Activated naive CD8-positive, alpha-beta T cell treated with anti-CD3 and anti-CD28 coated beads, Interleukin-2, amount 50 U/mL, for 24 hours (primary cell): ENCODE results near the gene MORC3.
"Not testable (repeated sequence)": the region's sequence is repeated elsewhere in the genome, so short reads cannot be mapped to it uniquely, and the experiment has no call there.

Source experiments
- ATAC-seq: fragments of 150-1000 bp; cut with Tn5 transposase; one replicate; pipeline ENCODE4 v1.10.0; 2021
- DNase-seq: peaks from one replicate; pipeline ENCODE4 v3.0.0; 2021
- H3K27ac Mint-ChIP-seq: one replicate; pipeline ENCODE4 v1.8.0; 2021; ENCODE audit warnings: mild to moderate bottlenecking, mixed read lengths
- H3K27me3 Mint-ChIP-seq: one replicate; pipeline ENCODE4 v1.8.0; 2021; ENCODE audit warnings: mixed read lengths
- H3K36me3 Mint-ChIP-seq: one replicate; pipeline ENCODE4 v1.8.0; 2021; ENCODE audit warnings: low read depth, mixed read lengths
- H3K4me1 Mint-ChIP-seq: one replicate; pipeline ENCODE4 v1.8.0; 2021; ENCODE audit warnings: mixed read lengths
- H3K4me3 Mint-ChIP-seq: one replicate; pipeline ENCODE4 v1.8.0; 2021; ENCODE audit warnings: mild to moderate bottlenecking, moderate library complexity, mixed read lengths
- H3K9me3 Mint-ChIP-seq: one replicate; pipeline ENCODE4 v1.8.0; 2021; ENCODE audit warnings: mixed read lengths

MORC3 gene

DNA sequence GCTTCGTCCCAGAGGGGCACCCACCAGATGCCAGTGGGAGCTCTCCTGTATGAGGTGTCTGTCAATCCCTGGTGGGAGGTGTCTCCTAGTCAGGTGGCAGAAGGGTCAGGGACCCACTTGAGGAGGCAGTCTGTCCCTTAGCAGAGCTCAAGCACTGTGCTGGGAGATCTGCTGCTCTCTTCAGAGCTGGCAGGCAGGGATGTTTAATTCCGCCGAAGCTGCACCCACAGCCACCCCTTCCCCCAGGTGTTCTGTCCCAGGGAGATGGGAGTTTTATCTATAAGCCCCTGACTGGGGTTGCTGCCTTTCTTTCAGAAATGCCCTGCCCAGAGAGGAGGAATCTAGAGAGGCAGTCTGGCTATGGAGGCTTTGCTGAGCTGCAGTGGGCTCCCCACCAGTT lies 4.0 kb upstream of the MORC3 start:
- H3K4me1 Mint-ChIP-seq, result peaks cover 13% of the 10 kb centered on the region
- H3K9me3 Mint-ChIP-seq, H3K27ac Mint-ChIP-seq, H3K36me3 Mint-ChIP-seq, ATAC-seq, DNase-seq, H3K4me3 Mint-ChIP-seq, H3K27me3 Mint-ChIP-seq: not testable (repeated sequence)

DNA sequence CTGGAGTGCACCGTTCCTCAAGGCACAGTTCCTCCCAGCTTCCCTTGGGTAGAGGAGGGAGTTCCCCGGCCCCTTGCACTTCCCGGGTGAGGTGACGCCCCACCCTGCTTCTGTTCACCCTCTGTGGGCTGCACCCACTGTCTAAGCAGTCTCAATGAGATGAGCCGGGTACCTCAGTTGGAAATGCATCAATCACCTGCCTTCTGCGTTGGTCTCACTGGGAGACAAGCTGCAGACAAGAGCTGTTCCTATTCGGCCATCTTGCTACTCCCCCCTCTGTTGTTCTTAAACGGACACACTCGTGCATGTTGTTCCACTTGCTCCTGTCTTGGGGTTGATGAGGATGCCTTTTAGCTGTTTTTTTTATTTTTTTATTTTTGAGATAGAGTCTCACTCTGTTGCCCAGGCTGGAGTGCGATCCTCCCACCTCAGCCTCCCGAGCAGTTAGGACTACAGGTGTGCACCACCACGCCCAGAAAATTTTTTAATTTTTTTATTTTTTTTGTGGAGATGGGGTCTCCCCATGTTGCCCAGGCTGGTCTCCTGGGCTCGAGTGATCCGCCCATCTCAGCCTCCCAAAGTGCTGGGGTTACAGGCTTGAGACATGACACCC lies 3.0 kb upstream of the MORC3 start:
- DNase-seq (no peak), ATAC-seq (no peak)
- H3K4me3 Mint-ChIP-seq, result no peak overlapping the region
- peaks cover 4% of the 10 kb centered on the region for H3K9me3 Mint-ChIP-seq
- H3K27ac Mint-ChIP-seq, result no peak overlapping the region
- no peaks in the 10 kb centered on the region for H3K27me3 Mint-ChIP-seq
- no peaks in the 10 kb centered on the region for H3K36me3 Mint-ChIP-seq
- peaks cover 20% of the 10 kb centered on the region for H3K4me1 Mint-ChIP-seq

DNA sequence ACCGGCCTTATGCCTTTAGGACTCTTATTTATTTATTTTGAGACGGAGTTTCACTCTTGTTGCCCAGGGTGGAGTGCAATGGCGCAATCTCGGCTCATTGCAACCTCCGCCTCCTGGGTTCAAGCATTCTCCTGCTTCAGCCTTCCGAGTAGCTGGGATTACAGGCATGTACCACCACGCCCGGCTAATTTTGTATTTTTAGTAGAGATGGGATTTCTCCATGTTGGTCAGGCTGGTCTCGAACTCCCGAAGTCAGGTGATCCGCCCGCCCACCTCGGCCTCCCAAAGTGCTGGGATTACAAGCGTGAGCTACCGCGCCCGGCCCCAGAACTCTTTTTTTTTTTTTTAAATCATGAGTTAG lies 611 bp upstream of the MORC3 start:
- not testable (repeated sequence) for H3K27me3 Mint-ChIP-seq, ATAC-seq, H3K9me3 Mint-ChIP-seq, DNase-seq
- peaks cover 41% of the 10 kb centered on the region for H3K4me1 Mint-ChIP-seq
- peak overlapping the region; percentile 94 for H3K27ac Mint-ChIP-seq
- peaks cover 14% of the 10 kb centered on the region for H3K36me3 Mint-ChIP-seq
- peak overlapping the region; percentile 94 for H3K4me3 Mint-ChIP-seq

DNA sequence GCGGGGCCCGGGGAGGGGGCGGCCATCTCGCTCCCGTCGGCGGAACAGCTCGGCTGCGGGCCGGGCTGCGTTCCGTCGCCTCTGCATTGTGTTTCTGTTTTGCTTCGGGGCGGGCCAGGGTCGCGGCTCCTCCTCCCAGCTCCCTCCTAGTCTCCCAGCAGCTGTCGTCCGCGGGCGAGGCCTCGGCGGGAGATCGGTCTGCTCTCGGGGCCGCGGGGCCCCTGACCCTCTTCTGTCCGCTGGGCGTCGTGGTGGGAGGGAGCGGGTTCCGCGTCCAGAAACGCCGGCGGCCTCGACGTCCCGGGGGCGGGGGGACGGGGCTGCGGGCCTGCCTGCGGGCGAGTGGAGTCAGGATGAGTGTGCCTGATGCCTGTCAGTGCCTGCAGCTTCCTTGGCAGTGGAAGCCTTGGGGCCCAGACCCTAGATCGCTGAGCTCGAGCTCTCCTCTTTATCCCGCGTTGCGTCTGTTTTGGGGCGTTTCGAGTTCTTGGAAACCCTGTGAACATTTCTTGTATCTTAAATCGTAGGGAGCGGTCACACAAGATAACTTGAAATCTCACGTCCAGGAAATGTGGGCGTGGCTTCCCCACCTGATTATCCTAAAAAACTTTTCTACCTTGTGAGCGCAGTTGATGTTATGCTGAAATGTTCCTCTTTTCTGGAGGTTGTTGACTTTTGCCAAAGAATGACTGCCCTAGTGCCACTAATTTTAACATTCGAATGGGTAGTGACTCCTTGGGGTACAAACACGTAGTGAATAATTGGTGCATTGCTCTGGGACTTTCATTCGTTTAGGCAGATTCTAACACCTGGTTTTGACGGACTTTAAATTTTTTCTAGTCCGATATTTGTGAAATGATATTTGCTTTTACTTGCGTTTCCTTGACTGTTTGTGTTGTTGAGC lies 676 bp downstream of the MORC3 start:
- Mint-ChIP-seq H3K27me3 (no peaks in the 10 kb centered on the region), H3K9me3 (peaks cover 4% of the 10 kb centered on the region), H3K36me3 (peaks cover 23% of the 10 kb centered on the region), H3K4me1 (peaks cover 48% of the 10 kb centered on the region), H3K4me3 (peak overlapping the region; percentile 94), H3K27ac (peak overlapping the region; percentile 97)
- ATAC-seq, result peak; percentile 59
- peak; percentile 70 for DNase-seq

DNA sequence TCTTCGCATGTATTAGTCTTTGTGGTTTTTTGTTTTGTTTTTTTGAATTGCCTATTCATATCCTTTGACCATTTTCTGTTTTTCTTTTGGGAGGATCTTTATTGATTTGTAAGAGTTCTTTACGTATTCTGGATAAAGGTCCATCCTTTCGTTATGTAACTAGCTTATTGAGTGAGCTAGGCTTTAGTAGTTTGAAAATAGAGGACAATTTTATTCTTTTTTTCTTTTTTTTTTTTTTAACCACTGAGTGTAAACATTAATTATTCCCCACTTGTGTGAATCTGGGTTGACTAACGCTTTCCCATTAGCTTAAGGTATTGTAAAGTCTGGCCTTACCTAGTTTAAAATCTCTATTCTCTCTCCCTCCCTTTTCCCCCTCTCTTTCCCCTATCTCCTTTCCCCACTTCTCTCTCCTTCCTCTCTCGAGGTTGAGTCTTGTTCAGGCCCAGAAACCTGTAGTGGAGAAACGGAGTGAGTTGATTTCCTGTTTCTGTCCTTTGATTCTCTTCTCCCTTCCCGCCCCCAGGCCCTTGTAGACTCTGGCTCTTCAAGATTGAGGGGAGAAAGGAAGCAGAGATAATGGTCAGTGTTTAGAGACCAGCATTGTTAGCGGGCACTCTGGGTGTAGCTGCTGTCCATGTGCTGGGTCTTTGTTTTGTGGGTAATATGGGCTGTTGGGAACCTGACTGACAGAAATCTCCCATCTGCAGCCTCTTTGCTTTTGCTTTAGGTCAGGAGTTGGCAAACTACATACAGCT lies 1.5 kb downstream of the MORC3 start:
- H3K36me3 Mint-ChIP-seq, result peaks cover 23% of the 10 kb centered on the region
- peaks cover 4% of the 10 kb centered on the region for H3K9me3 Mint-ChIP-seq
- peak overlapping the region; percentile 94 for H3K4me3 Mint-ChIP-seq
- H3K4me1 Mint-ChIP-seq, result peaks cover 48% of the 10 kb centered on the region
- DNase-seq, result no peak
- peak overlapping the region; percentile 97 for H3K27ac Mint-ChIP-seq
- no peak for ATAC-seq
- H3K27me3 Mint-ChIP-seq, result no peaks in the 10 kb centered on the region

DNA sequence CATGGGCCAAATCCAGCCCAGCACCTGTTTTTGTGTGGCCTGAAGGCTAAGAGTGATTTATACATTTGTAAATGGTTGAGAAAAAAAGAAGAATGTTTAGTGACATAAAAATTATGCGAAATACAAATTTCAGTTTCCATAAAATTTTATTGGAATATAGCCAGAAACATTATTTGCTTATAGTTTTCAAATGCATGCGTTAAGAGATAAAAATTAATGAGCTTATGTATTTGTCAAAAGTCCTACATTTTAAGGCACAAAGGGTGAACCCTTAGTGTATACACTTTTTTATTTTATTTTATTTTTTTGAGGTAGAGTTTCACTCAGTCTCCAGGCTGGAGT lies 2.1 kb downstream of the MORC3 start:
- ATAC-seq (no peak), DNase-seq (no peak)
- no peaks in the 10 kb centered on the region for H3K27me3 Mint-ChIP-seq
- peaks cover 4% of the 10 kb centered on the region for H3K9me3 Mint-ChIP-seq
- H3K36me3 Mint-ChIP-seq, result peaks cover 23% of the 10 kb centered on the region
- peaks cover 49% of the 10 kb centered on the region for H3K4me1 Mint-ChIP-seq
- peak overlapping the region; percentile 94 for H3K4me3 Mint-ChIP-seq
- peak overlapping the region; percentile 97 for H3K27ac Mint-ChIP-seq

DNA sequence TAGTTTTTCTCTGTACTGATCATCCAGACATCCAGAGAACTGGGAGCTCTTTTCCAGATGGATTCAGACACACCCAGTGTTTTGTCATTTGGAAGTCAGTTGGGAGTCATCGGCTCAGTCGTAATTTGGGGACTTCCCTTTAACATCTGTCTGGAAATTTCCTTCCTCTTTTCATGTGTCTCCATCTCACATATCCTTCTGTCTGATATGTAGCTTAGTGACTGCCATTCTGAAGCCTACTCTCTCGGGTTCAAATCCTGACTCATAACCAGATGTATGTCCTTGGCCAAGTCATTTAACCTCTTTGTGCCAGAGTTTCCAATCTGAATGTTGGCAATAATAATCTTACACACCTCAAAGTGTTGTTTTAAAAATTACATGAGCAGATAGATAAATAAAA lies 3.0 kb downstream of the MORC3 start:
- Mint-ChIP-seq H3K27me3 (no peaks in the 10 kb centered on the region), H3K36me3 (peaks cover 23% of the 10 kb centered on the region), H3K9me3 (no peaks in the 10 kb centered on the region), H3K4me3 (peak overlapping the region; percentile 48), H3K27ac (peak overlapping the region; percentile 78), H3K4me1 (peaks cover 52% of the 10 kb centered on the region)
- ATAC-seq (no peak), DNase-seq (no peak)

DNA sequence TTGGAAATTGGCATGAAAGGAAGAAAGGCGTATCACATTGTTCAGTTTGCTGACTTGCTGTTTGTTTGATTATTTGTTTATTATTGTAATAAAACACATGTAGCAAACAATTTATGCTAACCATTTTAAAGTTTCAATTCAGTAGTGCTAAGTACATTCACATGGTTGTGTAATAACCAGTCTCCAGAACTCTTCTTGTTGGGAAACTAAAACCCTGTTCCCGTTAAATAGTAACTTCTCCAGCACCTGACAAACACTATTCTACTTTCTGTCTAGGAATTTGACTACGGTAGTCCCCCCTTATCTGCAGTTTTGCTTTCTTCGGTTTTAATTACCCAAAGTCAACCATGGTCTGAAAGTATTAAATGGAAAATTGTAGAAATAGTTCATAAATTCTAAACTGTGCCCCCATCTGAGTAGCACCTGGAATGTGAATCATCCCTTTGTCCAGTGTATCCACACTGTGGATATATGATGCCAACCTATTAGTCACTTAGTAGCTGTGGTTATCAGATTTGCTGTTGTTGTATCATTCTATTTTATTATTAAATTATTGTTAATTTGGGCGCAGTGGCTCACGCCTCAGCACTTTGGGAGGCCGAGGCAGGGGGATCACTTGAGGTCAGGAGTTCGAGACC lies 5.5 kb downstream of the MORC3 start:
- Mint-ChIP-seq H3K4me3 (no peak overlapping the region), H3K4me1 (peaks cover 62% of the 10 kb centered on the region), H3K9me3 (no peaks in the 10 kb centered on the region), H3K36me3 (peaks cover 23% of the 10 kb centered on the region), H3K27me3 (no peaks in the 10 kb centered on the region), H3K27ac (no peak overlapping the region)
- no peak for DNase-seq
- ATAC-seq, result no peak

DNA sequence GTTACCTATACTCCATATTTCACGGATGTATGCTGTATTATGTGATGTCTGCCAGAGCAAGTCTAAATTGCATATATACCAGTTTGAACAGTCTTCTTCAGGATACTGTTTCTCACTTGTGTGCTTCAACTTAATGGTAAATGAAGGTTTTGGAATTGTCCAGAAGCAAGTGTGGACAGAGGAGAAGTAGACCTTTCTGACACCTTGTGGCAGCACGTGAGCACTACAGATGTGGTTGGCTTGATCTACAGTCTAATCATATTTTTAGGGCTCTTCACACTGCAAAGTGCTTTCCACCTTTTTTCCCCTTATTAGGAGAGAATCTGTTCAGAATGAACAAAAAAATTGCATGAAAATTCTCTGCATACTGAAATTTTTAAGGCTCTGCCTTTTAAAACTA lies 10.9 kb downstream of the MORC3 start:
- H3K27me3 Mint-ChIP-seq, result no peaks in the 10 kb centered on the region
- DNase-seq (peak; percentile 34), ATAC-seq (peak; percentile 73)
- peaks cover 36% of the 10 kb centered on the region for H3K4me1 Mint-ChIP-seq
- H3K4me3 Mint-ChIP-seq, result no peak overlapping the region
- peaks cover 7% of the 10 kb centered on the region for H3K36me3 Mint-ChIP-seq
- peak overlapping the region; percentile 37 for H3K27ac Mint-ChIP-seq
- no peaks in the 10 kb centered on the region for H3K9me3 Mint-ChIP-seq

DNA sequence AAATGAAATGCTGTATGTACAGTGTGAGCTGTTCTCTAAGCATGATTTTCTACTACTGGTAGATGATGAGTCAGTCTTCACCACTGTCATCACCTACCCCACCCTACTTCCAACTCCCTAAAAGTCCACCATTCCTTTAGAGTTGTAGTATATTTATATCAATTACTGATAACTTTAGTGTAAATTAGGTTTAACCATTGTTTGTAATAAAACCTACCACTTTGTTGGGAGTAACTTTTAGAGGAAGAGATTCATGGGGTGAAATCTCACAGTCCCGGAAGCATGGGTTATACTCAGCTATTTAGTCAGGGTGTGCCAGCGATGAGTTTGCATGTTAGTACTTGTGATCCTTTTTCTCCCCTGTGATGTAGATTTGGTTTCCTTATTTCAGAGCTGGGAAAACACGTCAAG lies 17.1 kb downstream of the MORC3 start:
- H3K4me3 Mint-ChIP-seq, result no peak overlapping the region
- H3K9me3 Mint-ChIP-seq, result no peaks in the 10 kb centered on the region
- peaks cover 8% of the 10 kb centered on the region for H3K4me1 Mint-ChIP-seq
- no peaks in the 10 kb centered on the region for H3K27me3 Mint-ChIP-seq
- ATAC-seq (no peak), DNase-seq (no peak)
- no peak overlapping the region for H3K27ac Mint-ChIP-seq
- H3K36me3 Mint-ChIP-seq, result peaks cover 31% of the 10 kb centered on the region

DNA sequence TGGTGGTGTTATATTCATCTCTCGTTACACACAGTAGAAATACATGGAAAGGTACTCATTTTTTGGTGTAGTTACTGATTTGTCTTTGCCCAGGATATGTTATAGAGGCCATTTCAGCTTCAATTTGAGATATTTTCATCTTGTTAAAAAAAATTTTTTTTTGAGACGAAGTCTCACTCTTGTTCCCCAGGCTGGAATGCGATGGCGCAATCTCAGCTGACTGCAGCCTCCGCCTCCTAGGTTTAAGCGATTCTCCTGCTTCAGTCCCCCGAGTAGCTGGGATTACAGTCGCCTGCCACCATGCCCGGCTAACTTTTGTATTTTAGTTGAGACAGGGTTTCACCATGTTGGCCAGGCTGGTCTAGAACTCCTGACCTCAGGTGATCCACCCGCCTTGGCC lies 19.0 kb downstream of the MORC3 start:
- Mint-ChIP-seq H3K4me1 (peaks cover 6% of the 10 kb centered on the region), H3K9me3 (no peaks in the 10 kb centered on the region), H3K27ac (no peak overlapping the region), H3K27me3 (no peaks in the 10 kb centered on the region), H3K36me3 (peaks cover 31% of the 10 kb centered on the region), H3K4me3 (no peak overlapping the region)
- no peak for DNase-seq
- no peak for ATAC-seq

DNA sequence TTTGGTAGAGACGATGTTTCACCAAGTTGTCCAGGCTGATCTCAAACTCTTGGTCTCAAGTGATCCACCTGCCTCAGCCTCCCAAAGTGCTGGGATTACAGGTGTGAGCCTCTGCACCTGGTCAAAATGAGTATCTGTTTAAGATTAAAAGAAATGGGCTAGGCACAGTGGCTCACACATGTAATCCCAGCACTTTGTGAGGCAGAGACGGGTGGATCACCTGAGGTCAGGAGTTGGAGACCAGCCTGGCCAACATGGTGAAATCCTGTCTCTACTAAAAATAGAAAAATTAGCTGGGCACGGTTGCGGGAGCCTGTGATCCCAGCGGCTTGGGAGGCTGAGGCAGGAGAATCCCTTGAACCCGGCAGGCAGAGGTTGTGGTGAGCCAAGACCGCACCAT lies 22.6 kb downstream of the MORC3 start:
- DNase-seq, H3K27ac Mint-ChIP-seq, H3K4me3 Mint-ChIP-seq, H3K4me1 Mint-ChIP-seq, H3K9me3 Mint-ChIP-seq, H3K27me3 Mint-ChIP-seq, ATAC-seq: not testable (repeated sequence)
- H3K36me3 Mint-ChIP-seq, result peaks cover 26% of the 10 kb centered on the region

DNA sequence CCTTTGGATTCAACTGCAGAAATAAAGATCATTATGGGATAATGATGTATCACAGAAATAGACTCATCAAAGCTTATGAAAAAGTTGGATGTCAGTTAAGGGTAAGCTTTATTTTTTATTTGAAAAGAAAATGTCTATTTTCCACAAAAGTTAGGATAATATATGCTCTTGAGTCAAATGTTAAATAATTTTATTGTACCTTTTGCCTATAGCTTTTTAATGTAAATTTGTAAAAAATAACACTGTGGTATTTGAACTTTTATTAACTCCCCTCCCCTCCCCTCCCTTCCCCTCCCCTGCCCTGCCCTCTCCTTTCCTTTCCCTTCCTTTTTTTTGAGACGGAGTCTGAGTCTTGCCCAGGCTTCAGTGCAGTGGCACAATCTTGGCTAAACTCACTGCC lies 24.9 kb downstream of the MORC3 start:
- H3K4me1 Mint-ChIP-seq, result peaks cover 2% of the 10 kb centered on the region
- H3K4me3 Mint-ChIP-seq, result no peak overlapping the region
- no peak for ATAC-seq
- H3K36me3 Mint-ChIP-seq, result peaks cover 22% of the 10 kb centered on the region
- DNase-seq, result no peak
- no peaks in the 10 kb centered on the region for H3K27me3 Mint-ChIP-seq
- H3K9me3 Mint-ChIP-seq, result no peaks in the 10 kb centered on the region
- H3K27ac Mint-ChIP-seq, result no peak overlapping the region

DNA sequence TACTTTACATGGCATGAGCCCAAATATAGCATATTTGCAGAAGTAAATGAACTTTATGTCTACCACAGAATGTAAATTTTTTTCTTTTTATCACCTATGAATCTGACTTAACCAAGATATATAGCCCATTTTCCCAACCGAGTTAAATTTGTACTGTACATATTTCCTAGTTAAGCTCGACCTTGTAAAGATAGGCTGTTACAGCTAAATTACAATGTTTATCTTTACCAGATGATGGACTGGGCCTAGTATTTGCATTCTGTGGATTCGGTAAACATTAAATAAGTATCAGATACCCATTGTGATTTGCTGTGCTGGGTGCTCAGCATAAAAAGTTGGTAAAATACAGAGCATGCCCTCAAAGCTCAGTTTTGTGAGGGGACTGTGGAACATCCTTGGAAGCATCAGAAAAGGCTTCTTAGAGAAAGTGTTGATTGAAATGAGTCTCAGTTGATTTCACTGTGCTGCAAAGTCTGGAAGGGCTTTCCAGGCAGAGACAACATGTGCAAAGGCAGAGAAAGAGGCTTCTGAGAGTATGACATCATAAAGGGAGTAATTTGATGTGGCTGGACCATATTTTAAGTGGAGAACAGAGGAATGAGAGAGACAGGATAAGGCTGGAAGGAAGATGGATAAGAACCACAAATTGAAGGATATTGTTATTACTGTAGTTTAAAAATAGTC lies 27.4 kb downstream of the MORC3 start:
- Mint-ChIP-seq H3K27ac (no peak overlapping the region), H3K4me3 (no peak overlapping the region), H3K27me3 (no peaks in the 10 kb centered on the region), H3K4me1 (peaks cover 2% of the 10 kb centered on the region), H3K9me3 (no peaks in the 10 kb centered on the region), H3K36me3 (peaks cover 25% of the 10 kb centered on the region)
- ATAC-seq (no peak), DNase-seq (no peak)
